Stimulated activated CD4-positive, alpha-beta T cell treated with anti-CD3 and anti-CD28 coated beads, Interleukin-15, amount 100 ng/mL, for 24 hours (primary cell): Measurements from ENCODE around the gene KRTAP27-1.

Source experiments
- DNase-seq: peaks from one replicate; pipeline ENCODE4 v3.0.0-alpha.2; 2020

The KRTAP27-1 gene, protein sequence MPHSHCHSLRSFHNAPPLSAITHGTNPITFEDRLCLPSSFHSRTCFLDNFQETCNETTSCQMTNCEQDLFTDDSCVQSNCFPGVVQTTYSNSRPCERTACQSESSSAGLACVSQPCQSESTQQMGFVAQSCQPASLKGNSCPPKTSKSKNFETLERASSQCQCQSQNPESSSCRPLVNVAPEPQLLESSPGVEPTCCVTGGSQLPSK

DNA sequence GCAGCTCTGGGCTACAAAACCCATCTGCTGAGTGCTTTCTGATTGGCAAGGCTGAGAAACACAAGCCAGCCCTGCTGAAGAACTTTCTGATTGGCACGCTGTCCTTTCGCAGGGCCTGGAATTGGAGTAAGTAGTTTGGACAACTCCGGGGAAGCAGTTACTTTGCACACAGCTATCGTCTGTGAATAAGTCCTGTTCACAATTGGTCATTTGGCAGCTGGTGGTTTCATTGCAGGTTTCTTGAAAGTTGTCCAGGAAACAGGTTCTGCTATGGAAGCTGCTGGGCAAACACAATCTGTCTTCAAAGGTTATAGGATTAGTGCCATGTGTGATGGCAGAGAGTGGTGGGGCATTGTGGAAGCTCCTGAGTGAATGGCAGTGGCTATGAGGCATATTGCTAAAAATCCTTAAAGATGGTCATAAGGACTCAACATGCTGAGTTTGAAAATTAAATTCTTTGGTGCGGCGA, at the start of gene KRTAP27-1:
TSS of gene KRTAP27-1 (minus strand) at position 419 of the 469 bp plus-strand sequence. CDS start at position 393, 26 bp downstream.
- no peak for DNase-seq

DNA sequence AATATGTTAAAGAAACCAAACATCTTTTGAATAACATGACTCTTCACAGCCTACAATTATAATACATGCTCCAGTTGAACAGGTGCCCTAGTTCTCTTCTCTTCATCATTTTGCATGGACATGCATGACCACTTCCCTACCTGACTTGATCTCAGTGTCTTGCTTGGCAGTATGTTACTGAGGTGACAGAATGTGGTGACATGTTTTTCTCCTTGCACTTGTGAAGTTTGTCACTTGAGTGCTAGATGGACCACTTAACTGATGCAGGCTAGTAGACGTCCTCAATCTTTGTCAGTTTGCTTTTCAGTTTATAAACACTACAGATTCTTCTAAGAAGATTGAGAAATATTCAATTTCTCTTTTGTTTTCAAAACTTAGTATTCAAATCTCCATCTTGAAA, 44.7 kb upstream of the KRTAP27-1 start:
- DNase-seq = no peak

DNA sequence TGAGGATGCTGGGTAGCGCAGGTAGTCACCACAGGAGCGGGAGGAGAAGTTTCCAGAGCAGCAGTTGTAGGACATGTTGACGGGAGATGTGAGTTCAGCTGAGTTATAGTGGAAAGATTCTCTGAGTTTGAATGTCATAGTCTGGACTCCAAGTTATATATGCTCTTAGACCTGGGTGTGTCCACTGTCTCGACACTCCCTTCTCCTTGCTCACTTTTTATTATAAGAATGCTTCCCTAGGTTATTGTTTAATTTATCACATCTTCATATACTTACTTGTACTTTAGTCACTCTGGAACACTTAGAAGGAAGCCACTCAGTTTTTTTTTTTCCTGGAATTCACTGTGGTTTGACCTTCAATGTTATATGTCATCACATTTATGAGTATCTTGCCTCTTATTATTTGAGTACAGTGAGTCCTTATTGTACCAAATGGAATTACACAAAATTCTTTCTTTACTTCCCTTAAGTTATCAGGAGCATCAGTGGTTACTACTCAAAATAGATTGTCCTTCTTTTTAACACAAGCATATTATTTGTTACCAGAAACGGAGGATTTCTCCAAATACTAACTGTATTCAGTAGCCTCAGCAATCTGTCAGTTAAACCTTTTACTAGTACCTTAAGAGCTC, 34.8 kb upstream of the KRTAP27-1 start, which contains the start of gene KRTAP13-2:
TSS of gene KRTAP13-2 (minus strand) at position 133 of the 632 bp plus-strand sequence. CDS start at position 75, 58 bp downstream.
- DNase-seq = no peak

DNA sequence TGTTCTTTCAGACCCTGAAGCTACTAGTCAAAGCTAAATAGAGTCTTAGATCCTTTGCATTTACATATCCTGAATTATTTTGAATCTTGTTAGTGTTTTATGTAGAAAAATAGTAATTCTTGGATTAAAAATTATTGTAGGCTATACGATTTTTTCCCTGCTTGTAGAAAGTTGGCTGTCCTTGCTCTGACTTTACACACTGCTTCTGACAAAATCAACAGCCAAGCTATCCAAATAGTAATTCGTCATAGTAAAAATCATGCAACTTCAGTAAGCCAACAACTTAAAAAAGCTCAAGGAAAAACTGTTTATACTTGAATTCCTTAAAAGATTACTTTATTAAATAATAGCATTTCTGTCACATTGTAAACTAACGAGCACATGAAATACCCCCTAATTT, 18.4 kb upstream of the KRTAP27-1 start:
- DNase-seq = no peak

DNA sequence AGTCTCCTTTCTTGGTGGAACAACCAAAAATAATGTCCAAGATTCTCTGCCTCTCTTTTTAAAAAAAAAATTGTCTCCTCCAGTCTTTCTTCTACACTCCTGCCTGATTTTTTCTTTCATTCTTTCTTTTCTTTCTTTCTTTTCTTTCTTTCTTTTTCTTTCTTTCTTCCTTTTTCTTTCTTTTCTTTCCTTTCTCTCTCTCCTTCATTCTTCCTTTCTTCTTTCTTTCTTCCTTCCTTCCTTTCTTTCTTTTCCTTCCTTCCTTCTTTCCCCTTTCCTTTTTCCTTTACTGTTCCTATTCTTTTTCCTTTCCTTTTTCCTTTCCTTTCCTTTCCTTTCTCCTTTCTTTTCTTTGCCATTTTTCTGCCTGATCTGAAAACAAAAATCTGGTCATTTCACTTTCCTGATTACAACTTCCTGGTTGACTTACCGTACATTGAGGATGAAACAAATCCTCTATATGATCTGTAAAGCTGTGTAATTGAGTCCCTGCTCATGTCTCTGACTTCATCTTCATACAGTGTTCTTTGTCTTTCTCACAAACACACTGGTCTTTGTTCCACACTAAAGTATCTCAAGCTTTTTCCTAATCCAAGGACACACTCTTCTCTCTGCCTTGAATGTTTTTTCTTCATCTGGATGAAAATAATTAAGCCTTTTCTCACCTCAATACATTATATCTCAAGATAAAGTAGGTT, 17.0 kb upstream of the KRTAP27-1 start:
- no peak for DNase-seq

DNA sequence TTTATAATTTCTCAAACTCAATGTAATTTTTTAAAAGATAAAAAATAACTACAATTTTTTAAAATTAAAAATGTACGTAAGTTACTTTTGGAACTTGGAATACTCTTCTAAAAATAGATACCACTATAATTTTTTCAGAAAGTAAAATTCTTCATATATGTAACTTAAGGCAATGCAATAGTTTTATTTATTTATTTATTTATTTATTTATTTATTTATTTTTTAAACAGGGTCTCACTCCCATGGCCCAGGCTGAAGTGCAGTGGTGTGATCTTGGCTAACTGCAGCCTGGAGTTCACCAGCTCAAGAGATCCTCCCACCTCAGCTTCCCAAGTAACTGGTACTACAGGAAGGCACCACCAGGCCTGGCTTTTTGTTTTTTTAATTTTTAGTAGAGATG, 14.0 kb upstream of the KRTAP27-1 start:
- DNase-seq = no peak

DNA sequence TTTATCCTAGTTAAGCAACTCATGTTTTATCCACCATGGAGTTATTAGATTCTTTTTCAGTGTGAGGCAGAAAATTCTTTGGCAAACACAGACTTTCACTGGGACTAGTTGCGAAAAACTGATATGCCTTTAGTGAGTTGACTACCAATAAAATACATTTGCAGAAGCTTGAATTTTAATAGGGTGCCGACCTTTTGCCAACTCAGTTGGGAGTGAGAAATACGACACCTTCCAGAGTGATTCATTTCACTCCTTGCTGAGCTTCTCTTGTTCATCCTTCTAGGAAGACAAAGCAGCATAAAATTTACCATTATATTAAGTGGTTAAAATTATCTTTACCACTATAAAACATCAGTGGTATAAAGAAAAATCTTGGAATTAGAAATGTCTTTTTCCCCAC, 12.1 kb upstream of the KRTAP27-1 start:
- no peak for DNase-seq

DNA sequence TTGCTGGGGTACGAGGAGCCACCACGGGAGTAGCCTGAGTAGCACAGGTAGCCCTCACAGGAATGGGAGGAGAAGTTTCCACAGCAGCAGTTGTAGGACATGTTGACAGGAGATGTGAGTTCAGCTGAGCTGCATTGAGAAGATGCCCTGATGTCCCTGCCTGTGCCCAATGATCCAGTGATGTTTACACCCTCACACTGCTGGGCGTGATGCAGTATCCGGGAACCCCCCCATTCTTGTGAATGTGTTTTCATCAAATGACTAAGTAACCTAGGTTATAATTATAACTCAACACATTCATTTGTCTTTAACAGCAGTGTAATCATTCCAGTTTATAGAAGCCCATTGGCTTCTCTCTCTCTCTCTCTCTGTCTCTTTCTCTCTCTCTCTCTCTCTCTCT, 11.0 kb upstream of the KRTAP27-1 start, which contains the start of gene KRTAP23-1:
TSS of gene KRTAP23-1 (minus strand) at position 101 of the 400 bp plus-strand sequence. CDS start at position 101, 0 bp downstream.
- no peak for DNase-seq

DNA sequence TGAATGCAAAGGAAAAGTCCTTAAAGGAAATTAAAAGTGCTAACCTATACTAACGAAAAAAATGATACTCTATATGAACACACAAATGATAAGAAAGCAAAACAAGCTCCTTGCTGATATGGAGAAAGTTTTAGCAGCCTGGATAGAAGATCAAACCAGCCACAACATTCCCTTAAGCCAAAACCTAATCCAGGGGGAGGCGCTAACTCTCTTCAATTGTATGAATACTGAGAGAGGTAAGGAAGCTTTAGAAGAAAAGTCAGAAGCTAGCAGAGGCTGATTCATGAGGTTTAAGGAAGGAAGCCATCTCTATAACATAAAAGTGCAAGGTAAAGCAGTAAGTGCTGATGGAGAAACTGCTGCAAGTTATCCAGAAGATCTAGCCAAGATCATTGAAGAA, 7.5 kb upstream of the KRTAP27-1 start:
- no peak for DNase-seq

DNA sequence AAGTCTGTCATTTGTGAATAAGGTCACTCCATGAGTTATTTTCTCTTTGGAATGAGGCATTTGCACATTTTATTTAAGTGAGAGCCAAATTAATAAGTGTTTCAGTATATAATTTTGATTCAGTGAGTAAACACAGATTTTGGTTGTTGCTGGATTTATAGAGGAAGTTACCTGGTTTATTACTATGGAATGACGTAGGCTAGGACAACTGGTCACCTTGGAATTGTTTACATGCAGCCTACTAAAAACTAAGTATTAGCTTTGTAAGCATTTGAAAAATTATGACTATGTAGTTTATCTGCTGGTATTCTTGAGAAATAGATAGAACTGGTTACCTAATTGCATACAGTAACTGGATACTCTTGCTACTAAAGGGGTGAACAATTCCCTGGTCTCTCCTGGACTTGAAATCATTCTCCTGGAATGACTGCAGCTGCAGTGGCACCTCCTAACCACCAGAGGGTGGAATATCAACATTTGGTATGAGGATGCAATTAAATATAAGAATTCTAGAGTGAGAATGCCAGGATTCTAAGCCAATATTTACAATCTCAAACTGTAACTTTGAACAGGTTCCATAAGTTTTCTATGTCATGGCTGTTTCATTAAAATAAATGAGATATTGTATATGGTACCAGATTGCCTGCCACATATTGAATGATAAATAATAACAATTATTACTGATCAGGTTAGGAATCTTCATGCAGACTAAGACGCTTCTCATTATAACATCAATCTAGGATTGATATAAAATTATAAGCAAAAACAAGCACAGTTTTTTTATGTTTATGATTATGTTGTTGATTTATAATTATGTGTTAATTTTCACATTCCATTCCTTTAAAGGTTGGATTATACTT, 3.5 kb upstream of the KRTAP27-1 start:
- peak; percentile 52 for DNase-seq

DNA sequence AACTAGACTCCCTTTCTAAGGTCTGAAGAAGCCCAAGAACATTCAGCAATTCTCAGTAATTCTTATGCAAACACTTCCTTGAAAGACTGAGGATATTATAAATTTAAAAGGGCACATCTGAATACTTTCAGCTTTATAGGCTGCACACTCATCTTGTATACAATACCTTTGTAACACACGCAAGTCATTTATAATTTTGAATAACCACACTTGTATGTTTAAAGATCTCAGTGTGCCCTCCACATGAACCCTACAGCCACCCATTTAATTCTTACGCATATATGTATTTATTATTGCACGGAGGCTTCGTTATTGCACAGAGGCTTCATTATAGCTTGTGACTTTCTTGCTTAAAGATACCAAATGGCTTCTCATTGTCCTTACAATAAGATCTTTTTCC, 1.2 kb upstream of the KRTAP27-1 start:
- no peak for DNase-seq

DNA sequence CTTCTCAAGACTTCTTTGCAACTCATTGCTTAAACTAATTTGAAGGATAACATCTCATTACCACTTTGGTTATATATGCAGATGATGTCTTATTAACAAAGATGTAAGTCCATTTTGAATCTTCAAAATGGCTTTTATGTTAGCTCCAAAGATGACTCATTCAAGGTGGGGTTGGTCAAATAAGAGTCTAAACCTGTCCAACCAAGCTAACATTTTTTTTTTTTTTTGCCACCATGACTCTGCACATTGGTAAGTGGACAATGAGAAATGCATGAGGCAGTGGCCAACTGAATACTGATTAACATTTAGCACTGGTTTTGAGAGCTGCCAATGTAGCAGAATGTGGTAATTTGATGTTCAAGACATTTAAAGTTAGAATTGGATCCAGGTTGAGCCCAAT, 278 bp upstream of the KRTAP27-1 start:
- DNase-seq = no peak

DNA sequence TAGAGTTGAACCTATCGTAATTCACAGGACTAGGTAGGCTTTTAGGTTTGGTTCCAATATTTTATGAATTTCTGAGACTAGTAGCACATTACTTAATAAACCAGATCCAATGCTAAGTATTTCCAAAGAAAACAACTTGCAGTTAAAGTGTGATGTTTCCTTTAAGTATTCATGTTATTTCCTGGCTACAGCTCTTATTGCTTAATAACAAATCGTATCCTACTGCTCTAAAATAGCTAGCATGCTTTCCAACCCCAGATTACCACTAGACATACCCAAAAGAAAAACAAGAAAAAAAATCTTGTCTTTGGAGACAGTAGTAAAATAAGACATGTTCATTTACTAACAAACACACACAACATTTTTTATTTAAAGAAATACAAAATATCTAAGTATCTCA, 898 bp downstream of the KRTAP27-1 start:
- no peak for DNase-seq

DNA sequence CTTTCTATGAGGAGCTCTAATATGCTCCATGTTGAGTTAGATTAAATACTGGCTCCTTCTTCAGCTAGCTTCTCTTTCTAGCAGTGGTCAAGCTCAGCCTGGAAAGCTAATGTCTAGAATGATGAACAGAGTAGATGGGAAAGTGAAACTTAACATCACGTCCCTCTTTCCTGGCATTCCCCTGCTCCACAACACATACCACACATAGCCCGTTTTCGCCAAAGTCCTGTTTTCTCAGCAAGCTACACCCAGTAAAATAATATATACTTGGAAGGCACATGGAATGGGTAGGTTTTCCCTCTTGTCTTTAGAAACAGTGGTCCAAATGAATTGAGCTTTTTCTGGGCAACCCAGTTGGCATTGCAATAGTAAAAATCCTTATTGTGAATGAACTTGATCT, 3.8 kb downstream of the KRTAP27-1 start:
- no peak for DNase-seq

DNA sequence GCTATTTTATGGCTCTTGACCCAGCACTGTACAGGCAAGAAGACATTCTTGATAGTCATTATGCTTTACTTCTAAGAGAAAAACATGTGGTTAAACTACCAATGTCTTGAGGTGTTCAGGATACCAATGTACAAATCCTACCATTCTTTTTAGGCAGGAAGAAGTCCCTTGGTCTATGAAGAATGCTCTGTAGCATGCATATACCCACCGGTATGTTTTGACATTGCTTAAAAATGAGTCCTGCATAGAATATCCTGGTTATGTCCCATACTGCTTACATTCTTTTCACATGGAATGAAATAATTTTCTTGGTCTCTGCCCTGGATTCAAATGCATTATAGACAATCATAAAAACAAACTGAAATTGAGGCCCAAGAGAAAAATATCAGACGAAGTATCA, 4.8 kb downstream of the KRTAP27-1 start:
- no peak for DNase-seq

DNA sequence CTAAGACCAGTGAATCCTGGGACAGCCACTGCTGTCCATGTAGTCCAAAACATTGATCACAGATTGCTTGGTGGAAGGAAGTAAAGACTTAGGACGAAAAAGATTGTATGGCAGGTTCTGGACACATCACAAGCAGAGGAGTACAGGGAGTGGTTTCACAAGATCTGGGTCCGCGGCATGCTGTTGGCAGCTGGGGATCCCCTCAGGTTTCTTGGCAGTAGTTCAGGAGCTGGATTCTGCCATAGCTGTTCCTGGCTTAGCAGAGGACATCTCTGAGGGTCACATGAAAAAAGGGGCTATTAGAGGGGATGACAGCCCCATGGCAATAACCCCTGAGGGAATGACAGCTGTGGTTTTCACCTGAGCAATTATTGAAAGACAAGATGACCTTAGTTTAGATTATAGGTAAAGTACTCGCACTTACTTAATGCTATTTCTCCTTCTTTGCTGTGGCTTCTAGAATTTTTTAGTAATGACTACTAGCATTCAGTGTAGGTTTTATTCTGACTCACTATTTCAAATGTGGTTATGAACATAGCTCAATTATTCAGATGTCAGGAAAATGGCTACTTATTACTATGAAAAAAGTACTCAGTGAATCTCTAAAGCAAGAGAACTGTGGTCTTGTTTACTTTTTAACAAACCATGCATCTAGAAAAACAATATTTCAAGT, 8.2 kb downstream of the KRTAP27-1 start:
- no peak for DNase-seq

DNA sequence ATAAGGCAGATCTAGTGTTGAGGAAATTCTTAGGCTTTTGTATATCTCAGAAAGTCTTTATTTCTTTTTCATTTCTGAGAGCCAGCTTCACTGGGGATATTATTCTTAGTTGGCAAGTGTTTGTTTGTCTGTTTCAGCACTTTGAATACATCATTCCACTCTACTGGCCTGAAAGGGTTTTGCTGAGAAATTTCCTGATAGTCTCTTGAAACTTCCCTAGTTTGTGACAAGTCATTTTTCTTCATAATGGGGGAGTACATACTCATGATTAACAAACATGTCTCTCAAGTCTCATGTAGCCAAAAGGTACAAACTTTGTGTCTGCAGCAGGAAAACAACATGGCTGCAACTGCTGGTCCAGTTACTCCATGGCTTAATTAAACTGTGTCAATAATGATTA, 11.1 kb downstream of the KRTAP27-1 start:
- DNase-seq = no peak

DNA sequence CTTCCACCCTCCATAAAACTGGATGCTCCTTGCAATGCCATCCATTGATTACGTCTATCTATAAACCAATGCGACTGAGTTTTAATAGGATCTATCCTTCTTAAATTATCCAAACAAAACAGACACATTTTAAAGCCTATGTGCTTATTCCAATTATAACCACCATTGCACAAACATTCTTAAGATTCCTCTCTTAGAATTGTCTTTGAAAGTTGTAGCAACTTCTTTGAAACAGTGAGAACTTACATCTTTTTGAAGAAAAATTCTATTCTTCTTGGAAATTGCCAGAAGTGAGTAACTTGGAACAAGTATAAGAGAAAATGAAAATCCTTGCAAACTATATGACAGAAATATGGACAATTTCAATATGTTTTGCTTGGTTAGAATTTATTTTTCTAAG, 17.3 kb downstream of the KRTAP27-1 start, which contains the start of gene KRTAP26-1:
TSS of gene KRTAP26-1 (minus strand) at position 101 of the 400 bp plus-strand sequence. CDS start 280 bp downstream, outside the sequence.
- DNase-seq = no peak

DNA sequence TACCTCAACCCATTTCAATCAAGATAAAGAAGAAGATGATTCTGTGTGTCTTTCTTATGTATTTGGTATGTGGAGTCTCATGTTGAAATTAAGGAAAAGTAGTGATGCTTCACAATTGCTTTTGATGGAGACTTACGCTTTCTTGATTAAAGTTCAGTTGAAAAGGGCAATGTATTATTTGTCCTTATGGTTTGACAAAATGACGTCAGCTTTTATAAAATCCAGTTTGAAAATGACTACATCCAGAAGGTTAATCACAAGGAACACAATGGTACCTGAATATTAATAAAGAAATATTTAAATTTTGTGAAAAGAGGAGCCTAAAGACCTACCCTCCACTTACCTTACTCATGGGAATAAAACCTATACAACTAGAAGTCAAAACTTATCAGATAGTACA, 21.8 kb downstream of the KRTAP27-1 start:
- no peak for DNase-seq

DNA sequence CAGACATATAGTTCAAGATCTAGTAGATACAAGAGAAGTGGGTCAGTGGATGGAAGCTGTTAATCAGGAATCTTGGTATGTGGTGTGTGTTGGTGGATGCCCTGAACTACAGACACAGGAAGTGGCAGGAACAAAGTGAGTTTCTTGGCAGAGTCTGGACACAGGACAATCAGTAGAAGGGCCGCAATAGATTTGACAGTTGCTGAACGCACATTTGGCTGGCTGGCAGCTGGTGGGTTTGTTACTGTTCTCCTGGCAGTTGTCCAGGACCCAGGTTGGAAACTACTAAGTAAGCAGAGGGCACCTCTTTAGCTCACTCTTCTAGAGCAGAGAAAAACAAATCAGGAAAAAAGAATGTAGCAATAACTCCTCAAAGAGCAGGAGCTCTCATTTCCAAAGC, 30.6 kb downstream of the KRTAP27-1 start:
- no peak for DNase-seq

DNA sequence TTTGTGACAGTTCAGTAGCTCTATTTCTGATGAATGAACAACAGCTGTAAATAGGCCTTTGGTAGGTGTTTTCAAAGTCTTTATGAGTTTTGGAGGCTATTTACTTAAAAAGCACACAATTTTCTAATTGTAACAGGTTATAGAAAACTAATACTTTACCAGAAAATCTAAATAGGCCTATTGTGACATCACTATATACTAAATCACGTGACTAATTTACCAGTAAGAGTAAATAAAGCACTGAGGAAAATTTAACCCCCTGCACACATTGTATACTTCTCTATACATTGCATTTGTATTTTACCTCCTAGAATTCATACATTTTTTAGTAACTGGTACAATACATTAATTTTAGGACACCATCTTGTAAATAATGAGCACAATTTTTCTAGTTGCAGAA, 32.4 kb downstream of the KRTAP27-1 start:
- DNase-seq = no peak

DNA sequence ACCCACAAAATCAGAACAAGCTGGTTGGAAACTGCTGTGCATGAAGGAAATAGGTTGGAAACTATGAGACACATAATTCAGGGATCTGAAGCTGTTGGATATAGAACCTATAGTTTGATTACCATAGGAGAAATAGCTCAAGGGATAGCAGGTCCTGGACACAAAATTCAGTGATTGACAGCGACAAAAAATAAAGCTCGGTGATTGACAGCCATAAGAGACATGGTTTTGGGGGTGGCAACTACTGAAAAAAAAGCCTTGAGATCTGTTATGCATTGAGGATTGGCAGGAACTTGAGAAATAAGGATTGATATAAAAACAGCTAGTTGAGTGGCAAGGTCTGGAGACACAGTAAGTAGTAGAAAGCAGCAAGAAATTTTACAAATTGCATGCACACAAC, 48.3 kb downstream of the KRTAP27-1 start, which contains the start of gene KRTAP25-1:
TSS of gene KRTAP25-1 (minus strand) at position 300 of the 400 bp plus-strand sequence. CDS start at position 276, 24 bp downstream.
- no peak for DNase-seq
